GM19372 (cell line): ENCODE results near the gene ERN2.

Experiments used
- ATAC-seq: cut with Tn5 transposase; IDR thresholded peaks from one replicate; pipeline ENCODE4 v1.9.1; 2021; ENCODE audit warnings: mild to moderate bottlenecking, low read depth, moderate library complexity; ENCODE audit not compliant: unreplicated experiment

Gene ERN2

GRCh38 chr16:23650674-23651416 lies 62.2 kb downstream of the ERN2 start:
- no peak for ATAC-seq

- no peak for ATAC-seq
Observed at GRCh38 chr16:23642246-23642774, 70.7 kb downstream of the ERN2 start.

GRCh38 chr16:23640931-23641765 lies 71.9 kb downstream of the ERN2 start, which contains the start of the genes DCTN5 and PALB2:
Gene DCTN5 (plus strand): TSS chr16:23641466. CDS start chr16:23641543, 77 bp downstream.
Gene PALB2 (minus strand): TSS chr16:23641310. CDS start chr16:23641157, 153 bp downstream.
- peak; percentile 98 for ATAC-seq

GRCh38 chr16:23640615-23640930 lies 72.4 kb downstream of the ERN2 start:
- ATAC-seq, result no peak
